Heart right ventricle (tissue), 16 donors: Measurements from ENCODE around the gene PVALEF. TPM values are rescaled to one million over a fixed set of nuclear protein-coding genes. Genes with fewer than 3 reads are reported as not detected.
A peak's percentile ranks its signal among the peaks of the same experiment; 100 is the strongest.

Source experiments
- ATAC-seq, 8 donors: fragments of 200-7000 bp; cut with Tn5 transposase; one replicate each; pipeline ENCODE4 v1.9.1; 2020; ENCODE audit warnings: mild to moderate bottlenecking in 8 of 8, moderate library complexity in 8 of 8, moderate number of reproducible peaks in 1 of 8
- DNase-seq, 2 donors: peaks; one replicate each; pipeline ENCODE4 v3.0.0-alpha.2; 2020
- H3K27ac ChIP-seq, 10 donors: fragments of 200-600 bp; sonication (generic) in 2 of 10; one replicate each; pipeline versions ENCODE4 v1.5.0 to v1.8.0; 2020 to 2022; ENCODE audit warnings: mild to moderate bottlenecking in 3 of 10
- H3K27me3 ChIP-seq, 7 donors: fragments of 200-600 bp; one replicate each; pipeline ENCODE4 v1.8.0; 2021 to 2022; ENCODE audit warnings: mild to moderate bottlenecking in 2 of 7
- H3K36me3 ChIP-seq, 9 donors: fragments of 200-600 bp; sonication (generic) in 1 of 9; one replicate each; pipeline versions ENCODE4 v1.5.0 to v1.8.0; 2020 to 2022; ENCODE audit warnings: mild to moderate bottlenecking in 2 of 9
- H3K4me1 ChIP-seq, 9 donors: fragments of 200-600 bp; sonication (generic) in 1 of 9; one replicate each; pipeline versions ENCODE4 v1.5.0 to v1.8.0; 2020 to 2022; ENCODE audit warnings: mild to moderate bottlenecking in 4 of 9
- H3K4me3 ChIP-seq, 10 donors: fragments of 200-600 bp; sonication (generic) in 2 of 10; one replicate each; pipeline versions ENCODE4 v1.5.0 to v1.8.0; 2020 to 2022; ENCODE audit warnings: mild to moderate bottlenecking in 7 of 10, moderate library complexity in 2 of 10
- H3K9me3 ChIP-seq, 11 donors: fragments of 200-600 bp in 10 of 11; sonication (generic) in 2 of 11; one replicate each; pipeline versions ENCODE4 v1.5.0 to v1.8.0; 2013 to 2022; ENCODE audit warnings: mild to moderate bottlenecking in 2 of 11, control low read depth in 1 of 11, moderate library complexity in 1 of 11
- WGBS, 2 donors: extraction: QIAGEN DNeasy Blood & Tissue Kit; methylation state at CpG; one replicate each; pipeline ENCODE4 v1.1.7; 2013; ENCODE audit warnings: inconsistent platforms in 1 of 2; 5-methylcytosine and 5-hydroxymethylcytosine counted together
- intact Hi-C, 10 donors: fragments of 100-400 bp; cut with DNase I; formaldehyde crosslinking; loops; one replicate each; pipeline versions ENCODE4 v1.11.1 to v1.14.2; 2022
- polyA plus RNA-seq, 2 donors: library from polyadenylated mRNA; stranded (reverse); fragments of 200-250 nt; gene quantifications; one replicate each; pipeline ENCODE4 v1.2.3, GENCODE V29; 2013
- total RNA-seq, 10 donors: library from RNA; stranded (reverse); fragmentation: NEBNext Ultra II Directional in 3 of 10; extraction: Animal tissue kit (Norgen Biotek cat#: 25700) in 3 of 10; gene quantifications; one replicate each; pipeline versions ENCODE4 v1.2.1 to v1.2.4, GENCODE V29; 2021 to 2023
- TF ChIP-seq, protein P1 (sequence below), 9 donors: fragments of 200-600 bp; sonication (generic) in 2 of 9; IDR thresholded peaks; one replicate each; pipeline versions ENCODE4 v1.5.0 to v1.8.0; 2021 to 2022; ENCODE audit warnings: antibody characterized with exemption in 9 of 9, mild to moderate bottlenecking in 5 of 9, moderate library complexity in 1 of 9
- donor health status: Arrhythmogenic right ventricular cardiomyopathy.
- donor health status: ischemic (EF 13 %, LVEDD 7.1; RV severe dilation, severe dysfunction).
- donor health status: healthy with polysubstance abuse.
- donor health status: DM: no; HTN: yes; CAD: no.
- donor health status: DM: no; HTN: no; CAD: no.
- donor health status: ischemic (EF 25% LVEDD 6.9; RV normal size, moderate dysfunction).
- donor health status: ischemic (EF 25% LVEDD 5.7; RV mildly dilated, moderate dysfunction).
- donor health status: healthy.
- donor health status: DM: yes; HTN: yes; CAD: no.
- donor health status: Ischemic cardiomyopathy.
- donor health status: ischemic (EF 35%, LVEDD 5.7; RV mildly dilated, moderate dysfunction).
- donor health status: nonischemic (EF 11% LVEDD 7.7; RV severe dilation, severe dysfunction).
- donor health status: DM: yes; HTN: yes; CAD: no.
- donor health status: PGD.
- donor health status: ischemic (EF 29% LVEDD 5.4; RV normal size, mild dysfunction).
- donor health status: nonischemic (EF 23%, LVEDD 6.1; RV moderate dilation, normal function).

Gene PVALEF
- total and polyA plus RNA-seq, 12 donors = not detected

- peaks cover 0 to 8% (median 0%) of the 10 kb centered on the region in 7 donors for H3K27me3 ChIP-seq
- intact Hi-C loops = no loop called here
- peak in 6 of 8 donors; percentile 27 to 72 (median 50) for ATAC-seq
- H3K36me3 ChIP-seq = no peaks in the 10 kb centered on the region
- peaks cover 0 to 10% (median 0%) of the 10 kb centered on the region in 9 donors for H3K4me1 ChIP-seq
- 16 to 21% methylated on average over 12 of the region's 12 CpGs for WGBS, 2 donors
- H3K4me3 ChIP-seq = no peak overlapping the region
- H3K27ac ChIP-seq = no peak overlapping the region
- DNase-seq = no peak
- TF ChIP-seq, protein P1, sequence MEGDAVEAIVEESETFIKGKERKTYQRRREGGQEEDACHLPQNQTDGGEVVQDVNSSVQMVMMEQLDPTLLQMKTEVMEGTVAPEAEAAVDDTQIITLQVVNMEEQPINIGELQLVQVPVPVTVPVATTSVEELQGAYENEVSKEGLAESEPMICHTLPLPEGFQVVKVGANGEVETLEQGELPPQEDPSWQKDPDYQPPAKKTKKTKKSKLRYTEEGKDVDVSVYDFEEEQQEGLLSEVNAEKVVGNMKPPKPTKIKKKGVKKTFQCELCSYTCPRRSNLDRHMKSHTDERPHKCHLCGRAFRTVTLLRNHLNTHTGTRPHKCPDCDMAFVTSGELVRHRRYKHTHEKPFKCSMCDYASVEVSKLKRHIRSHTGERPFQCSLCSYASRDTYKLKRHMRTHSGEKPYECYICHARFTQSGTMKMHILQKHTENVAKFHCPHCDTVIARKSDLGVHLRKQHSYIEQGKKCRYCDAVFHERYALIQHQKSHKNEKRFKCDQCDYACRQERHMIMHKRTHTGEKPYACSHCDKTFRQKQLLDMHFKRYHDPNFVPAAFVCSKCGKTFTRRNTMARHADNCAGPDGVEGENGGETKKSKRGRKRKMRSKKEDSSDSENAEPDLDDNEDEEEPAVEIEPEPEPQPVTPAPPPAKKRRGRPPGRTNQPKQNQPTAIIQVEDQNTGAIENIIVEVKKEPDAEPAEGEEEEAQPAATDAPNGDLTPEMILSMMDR (IDR thresholded peaks at IDR 0.05) = no peak
- peaks cover 0 to 11% (median 0%) of the 10 kb centered on the region in 11 donors for H3K9me3 ChIP-seq
These were observed 14.6 kb downstream of the PVALEF start for GRCh38 chr17:81179861-81180260.

DNA sequence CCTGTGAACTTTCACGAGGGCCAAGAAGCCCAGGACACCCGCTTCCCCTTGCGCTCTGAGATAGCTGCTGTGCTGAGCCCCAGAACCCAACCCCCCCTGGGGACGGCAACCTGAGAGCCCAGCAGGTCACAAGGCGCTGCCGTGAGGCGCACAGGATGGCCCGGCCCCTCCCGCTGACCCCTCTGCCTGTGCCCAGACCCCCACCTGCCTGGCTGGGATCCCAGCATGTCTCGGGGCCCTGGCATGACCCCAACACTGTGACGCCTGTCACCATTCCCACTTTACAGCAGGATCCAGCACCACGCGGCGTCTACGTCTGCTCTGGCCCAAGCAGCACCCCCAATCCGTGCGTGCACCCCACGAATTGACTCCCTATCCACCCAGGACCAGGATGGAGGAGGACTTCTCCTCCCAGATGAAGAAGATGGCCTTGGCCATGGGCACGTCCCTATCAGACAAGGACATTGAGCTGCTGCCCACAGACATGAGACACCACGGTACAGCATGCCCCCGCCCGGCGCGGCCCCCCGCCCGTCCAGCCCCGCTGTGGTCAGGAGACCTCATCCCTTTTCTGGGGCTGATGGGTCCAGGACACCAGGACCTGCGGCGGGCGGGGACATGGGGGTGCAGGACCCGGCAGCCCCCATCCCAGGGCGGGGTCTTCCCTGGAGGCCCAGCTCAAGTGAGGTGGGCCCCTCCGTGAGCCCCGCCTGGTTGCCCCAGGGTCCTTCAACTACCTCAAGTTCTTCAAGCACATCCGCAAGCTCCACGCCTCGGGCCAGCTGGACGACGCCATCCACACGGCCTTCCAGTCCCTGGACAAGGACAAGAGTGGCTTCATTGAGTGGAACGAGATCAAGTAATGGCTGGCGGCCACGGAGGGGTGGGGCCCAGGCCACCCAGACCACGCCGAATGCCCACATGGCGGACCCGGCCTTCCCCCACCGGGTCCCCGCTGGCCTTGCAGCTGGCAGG is 15.8 kb downstream of the PVALEF start:
- Histone ChIP-seq H3K27ac (no peak overlapping the region), H3K4me1 (peaks cover 0 to 10% (median 0%) of the 10 kb centered on the region in 9 donors), H3K36me3 (no peaks in the 10 kb centered on the region), H3K4me3 (no peak overlapping the region), H3K27me3 (peaks cover 0 to 8% (median 0%) of the 10 kb centered on the region in 7 donors), H3K9me3 (no peaks in the 10 kb centered on the region)
- TF ChIP-seq, protein P1 (IDR thresholded peaks at IDR 0.05) = no peak
- 92 to 94% methylated on average over 49 of the region's 49 CpGs for WGBS, 2 donors
- DNase-seq (no peak), ATAC-seq (no peak)
- intact Hi-C loops = no loop called here

- H3K4me1 ChIP-seq = peaks cover 0 to 10% (median 0%) of the 10 kb centered on the region in 9 donors
- no peak overlapping the region for H3K4me3 ChIP-seq
- H3K27ac ChIP-seq = no peak overlapping the region
- no peaks in the 10 kb centered on the region for H3K9me3 ChIP-seq
- ATAC-seq (no peak), DNase-seq (no peak)
- WGBS, 2 donors = 91 to 95% methylated on average over 19 of the region's 19 CpGs
- intact Hi-C loops = no loop called here
- no peaks in the 10 kb centered on the region for H3K36me3 ChIP-seq
- TF ChIP-seq, protein P1 (IDR thresholded peaks at IDR 0.05) = no peak
- peaks cover 0 to 8% (median 0%) of the 10 kb centered on the region in 7 donors for H3K27me3 ChIP-seq
These were observed 16.5 kb downstream of the PVALEF start for GRCh38 chr17:81181811-81182185.

GRCh38 chr17:81182596-81182995 is 17.3 kb downstream of the PVALEF start:
- intact Hi-C loops = no loop called here
- Histone ChIP-seq H3K36me3 (no peaks in the 10 kb centered on the region), H3K27me3 (peaks cover 0 to 8% (median 0%) of the 10 kb centered on the region in 7 donors), H3K9me3 (no peaks in the 10 kb centered on the region), H3K27ac (no peak overlapping the region), H3K4me1 (peaks cover 0 to 10% (median 0%) of the 10 kb centered on the region in 9 donors), H3K4me3 (no peak overlapping the region)
- 81 to 82% methylated on average over 5 of the region's 5 CpGs for WGBS, 2 donors
- TF ChIP-seq, protein P1 (IDR thresholded peaks at IDR 0.05) = no peak
- no peak for DNase-seq
- ATAC-seq = no peak
